Liver (tissue), 3 donors: ENCODE data around the gene CFHR3.

ENCODE experiments used
- ATF3 ChIP-seq: IDR thresholded peaks from 2 replicates; pipeline ENCODE4 v1.6.1; 2016; ENCODE audit warnings: antibody characterized with exemption
- CTCF ChIP-seq: fragments of 150-350 bp; IDR thresholded peaks from 2 replicates; pipeline ENCODE4 v1.5.1; 2017; ENCODE audit warnings: improper control_type of control experiment, low read depth, low read length; ENCODE audit not compliant: missing input control
- MAX ChIP-seq: IDR thresholded peaks from 2 replicates; pipeline ENCODE4 v1.6.1; 2016; ENCODE audit warnings: antibody characterized with exemption
- RAD21 ChIP-seq, 2 donors: IDR thresholded peaks; 2 replicates each; pipeline ENCODE4 v1.6.1; 2016; ENCODE audit warnings: antibody characterized with exemption in 2 of 2, mild to moderate bottlenecking in 2 of 2
- REST ChIP-seq: IDR thresholded peaks from 2 replicates; pipeline ENCODE4 v1.6.1; 2016; ENCODE audit warnings: antibody characterized with exemption, mild to moderate bottlenecking
- RXRA ChIP-seq, 2 donors: IDR thresholded peaks; 2 replicates each; pipeline ENCODE4 v1.6.1; 2017 to 2018; ENCODE audit warnings: antibody characterized with exemption in 2 of 2, mild to moderate bottlenecking in 1 of 2
- YY1 ChIP-seq: IDR thresholded peaks from 2 replicates; pipeline ENCODE4 v1.6.1; 2016; ENCODE audit warnings: antibody characterized with exemption, mild to moderate bottlenecking
- ZBTB33 ChIP-seq: IDR thresholded peaks from 2 replicates; pipeline ENCODE4 v1.6.1; 2016; ENCODE audit warnings: antibody characterized with exemption
- donor health status: healthy.
- donor health status: healthy.

- TF ChIP-seq MAX (no peak), REST (no peak), CTCF (no peak), RXRA (IDR thresholded peaks at IDR 0.05) (no peak), ZBTB33 (no peak), RAD21 (IDR thresholded peaks at IDR 0.05) (peak in 1 of 2 donors; percentile 8), ATF3 (no peak), YY1 (no peak)
Observed at GRCh38 chr1:196779093-196779492, 4.5 kb downstream of the CFHR3 start.
